Measurements from ENCODE around the gene PRPH2.

Gene PRPH2, protein sequence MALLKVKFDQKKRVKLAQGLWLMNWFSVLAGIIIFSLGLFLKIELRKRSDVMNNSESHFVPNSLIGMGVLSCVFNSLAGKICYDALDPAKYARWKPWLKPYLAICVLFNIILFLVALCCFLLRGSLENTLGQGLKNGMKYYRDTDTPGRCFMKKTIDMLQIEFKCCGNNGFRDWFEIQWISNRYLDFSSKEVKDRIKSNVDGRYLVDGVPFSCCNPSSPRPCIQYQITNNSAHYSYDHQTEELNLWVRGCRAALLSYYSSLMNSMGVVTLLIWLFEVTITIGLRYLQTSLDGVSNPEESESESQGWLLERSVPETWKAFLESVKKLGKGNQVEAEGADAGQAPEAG

DNA sequence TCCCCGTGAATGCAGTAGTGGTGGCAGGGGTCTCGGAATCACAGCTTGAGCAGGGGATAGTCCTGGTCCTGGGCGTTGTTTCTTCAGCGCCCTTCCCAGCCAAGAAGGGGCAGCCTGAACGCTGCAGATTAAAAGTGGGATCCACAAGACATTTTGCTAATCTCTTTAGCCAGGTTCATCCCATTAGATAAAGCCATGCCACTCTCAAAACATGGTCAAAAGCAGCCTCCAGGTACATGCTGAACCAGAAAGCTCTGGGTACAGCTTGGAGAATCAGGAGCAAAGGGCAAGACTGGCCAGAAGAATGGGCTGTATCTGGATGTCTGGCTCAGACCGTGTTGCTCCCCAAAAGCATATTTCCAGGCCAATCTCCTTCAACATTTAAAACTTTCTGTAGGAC, at the start of gene PRPH2:
Gene PRPH2, minus strand, starts transcription at position 101 of the 400 bp plus-strand sequence. CDS start 263 bp downstream, outside the sequence.
- DNase-seq, result no peak

DNA sequence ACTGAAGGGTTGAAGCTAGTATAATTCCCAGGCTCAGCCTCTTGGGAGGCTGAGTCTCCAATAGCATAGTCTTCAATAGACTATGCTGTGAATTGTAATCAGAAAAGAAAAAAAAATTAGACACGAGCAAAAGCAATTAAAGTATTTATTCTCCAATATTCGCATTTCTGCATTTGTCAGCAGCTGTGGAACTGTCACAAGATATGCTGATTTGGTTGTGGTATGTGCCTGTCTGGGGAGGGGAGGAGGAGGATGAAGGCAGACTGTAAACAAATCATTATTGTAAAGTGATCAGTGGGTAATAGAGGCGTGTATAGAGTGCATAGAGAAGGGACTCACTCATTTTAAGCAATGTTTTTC, 49.3 kb upstream of the PRPH2 start:
- no peak for DNase-seq

DNA sequence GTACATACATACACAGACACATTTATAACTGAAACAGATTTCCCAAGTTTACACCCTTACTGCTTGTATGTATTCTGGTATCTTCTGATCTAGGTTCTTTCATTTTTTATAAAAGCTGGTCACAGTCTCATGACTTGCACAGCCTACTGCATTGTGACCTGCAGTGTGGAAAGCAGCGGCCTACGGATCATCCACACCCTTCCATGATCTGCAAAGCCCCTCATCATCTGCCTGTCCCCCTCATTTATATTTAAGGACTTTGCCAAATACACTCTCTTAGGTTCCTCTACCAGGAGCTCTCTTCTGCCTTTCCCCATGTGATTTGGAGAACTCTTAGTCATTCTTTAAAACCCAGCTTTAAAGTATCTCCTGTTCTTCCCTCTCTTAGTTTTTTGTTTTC, 47.4 kb upstream of the PRPH2 start:
- DNase-seq, result no peak

DNA sequence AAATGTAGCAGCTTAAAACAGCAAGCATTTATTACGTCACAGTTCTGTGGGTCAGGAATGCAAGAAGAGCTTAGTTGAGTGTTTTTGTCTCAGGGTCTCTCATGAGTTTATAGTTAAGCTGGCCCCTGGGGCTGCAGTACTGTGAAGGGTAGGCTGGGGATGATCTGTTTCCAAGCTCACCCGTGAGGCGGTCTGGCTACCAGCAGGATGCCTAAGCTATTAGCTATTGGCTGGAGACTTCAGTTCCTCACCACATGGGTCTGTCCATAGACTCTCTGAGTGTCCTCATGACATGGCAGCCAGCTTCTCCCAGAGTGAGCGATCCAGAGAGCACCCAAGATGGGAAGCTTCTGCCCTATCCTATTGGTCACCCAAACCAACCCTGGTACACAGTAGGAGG, 46.7 kb upstream of the PRPH2 start:
- DNase-seq, result no peak

DNA sequence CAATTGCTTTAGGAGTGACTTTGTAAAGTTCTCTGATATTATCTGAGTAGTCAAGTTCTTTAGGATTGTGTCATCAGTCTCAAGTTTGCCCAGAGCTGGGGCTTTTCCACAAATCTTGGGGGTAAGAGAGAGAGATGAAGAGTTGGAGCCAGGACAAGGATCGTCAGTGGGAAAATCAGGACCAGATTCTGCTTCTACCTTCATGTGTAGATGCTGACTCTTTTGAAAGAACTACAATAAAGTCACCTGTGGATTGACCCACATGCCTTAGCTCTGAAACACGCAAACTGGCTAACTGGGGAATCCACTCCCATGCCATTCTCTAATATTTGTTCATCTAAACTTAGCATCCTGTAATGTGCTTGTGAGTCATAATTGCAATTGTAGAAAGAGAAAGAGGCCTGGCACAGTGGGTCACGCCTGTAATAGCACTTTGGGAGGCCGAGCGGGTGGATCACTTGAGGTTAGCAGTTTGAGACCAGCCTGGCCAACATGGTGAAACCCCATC, 43.8 kb upstream of the PRPH2 start:
- DNase-seq, result no peak

DNA sequence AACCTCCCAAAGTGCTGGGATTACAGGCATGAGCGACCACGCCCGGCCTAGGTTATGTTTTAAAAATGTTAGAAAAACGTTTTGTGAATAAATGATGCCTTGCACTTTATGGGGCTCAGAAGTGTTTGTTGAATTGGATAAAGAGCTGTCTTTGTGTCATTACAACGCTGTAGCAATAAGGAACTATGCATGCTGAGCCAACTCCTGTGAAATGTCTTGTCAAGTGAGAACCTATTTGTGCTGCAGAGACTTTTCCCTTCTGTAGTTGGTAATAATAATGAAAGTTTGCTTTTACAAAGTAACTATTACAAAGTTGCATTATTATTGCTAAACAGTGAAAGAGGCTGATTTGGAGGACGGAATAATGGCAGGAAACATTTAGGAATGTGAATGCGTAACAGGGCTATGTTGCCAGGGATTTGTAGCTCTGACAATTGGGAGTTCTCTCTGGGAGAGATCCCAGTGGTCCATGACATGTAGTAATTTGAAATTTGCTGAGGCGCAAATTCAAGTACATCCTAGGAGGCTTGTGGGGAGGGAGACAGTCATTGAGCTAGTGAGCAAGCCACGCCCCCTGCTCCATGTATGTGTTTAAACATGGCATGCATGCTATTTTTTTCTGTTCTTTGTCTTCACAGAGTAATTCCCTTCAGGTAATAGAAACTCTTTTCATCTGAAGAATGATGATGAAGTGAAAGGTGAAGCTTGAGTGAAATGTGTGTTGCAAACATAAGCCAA, 42.7 kb upstream of the PRPH2 start:
- no peak for DNase-seq

DNA sequence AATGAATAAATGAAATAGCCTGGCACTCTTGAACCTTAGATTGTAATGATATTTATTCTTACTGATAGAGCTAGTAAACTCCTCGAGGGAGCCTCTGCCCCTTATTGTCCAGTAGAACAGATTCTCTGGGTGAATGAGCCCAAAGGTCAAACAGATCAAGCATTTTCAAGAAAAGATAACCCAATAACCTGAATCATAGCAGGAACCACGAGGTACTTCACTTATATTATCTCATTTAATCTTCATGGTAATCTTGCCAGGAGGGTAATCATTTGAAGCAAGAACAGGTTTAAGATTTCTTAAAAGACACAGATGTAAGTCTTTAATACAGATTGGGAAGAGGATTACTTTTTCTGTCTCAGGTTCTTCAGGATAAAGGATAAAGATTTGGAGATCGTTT, 40.6 kb upstream of the PRPH2 start:
- no peak for DNase-seq

DNA sequence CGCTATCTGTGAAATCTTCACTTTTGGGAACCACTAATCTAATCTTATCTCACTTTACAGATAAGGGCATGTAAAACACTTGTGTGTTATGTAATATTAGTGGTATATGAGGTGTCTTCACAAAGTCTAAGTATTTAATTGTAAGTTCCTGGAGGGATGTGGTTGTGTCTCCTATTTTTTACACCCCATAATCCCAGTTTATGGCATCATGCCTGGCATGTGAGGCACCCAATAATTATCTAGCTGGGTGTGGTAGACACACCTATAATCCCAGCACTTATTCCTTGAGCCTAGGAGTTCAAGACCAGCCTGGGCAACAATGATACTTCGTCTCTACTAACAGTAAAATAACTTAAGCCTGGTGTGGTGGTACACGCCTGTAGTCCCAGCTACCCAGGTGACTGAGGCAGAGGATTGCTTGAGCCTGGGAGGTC, 40.0 kb upstream of the PRPH2 start:
- no peak for DNase-seq

DNA sequence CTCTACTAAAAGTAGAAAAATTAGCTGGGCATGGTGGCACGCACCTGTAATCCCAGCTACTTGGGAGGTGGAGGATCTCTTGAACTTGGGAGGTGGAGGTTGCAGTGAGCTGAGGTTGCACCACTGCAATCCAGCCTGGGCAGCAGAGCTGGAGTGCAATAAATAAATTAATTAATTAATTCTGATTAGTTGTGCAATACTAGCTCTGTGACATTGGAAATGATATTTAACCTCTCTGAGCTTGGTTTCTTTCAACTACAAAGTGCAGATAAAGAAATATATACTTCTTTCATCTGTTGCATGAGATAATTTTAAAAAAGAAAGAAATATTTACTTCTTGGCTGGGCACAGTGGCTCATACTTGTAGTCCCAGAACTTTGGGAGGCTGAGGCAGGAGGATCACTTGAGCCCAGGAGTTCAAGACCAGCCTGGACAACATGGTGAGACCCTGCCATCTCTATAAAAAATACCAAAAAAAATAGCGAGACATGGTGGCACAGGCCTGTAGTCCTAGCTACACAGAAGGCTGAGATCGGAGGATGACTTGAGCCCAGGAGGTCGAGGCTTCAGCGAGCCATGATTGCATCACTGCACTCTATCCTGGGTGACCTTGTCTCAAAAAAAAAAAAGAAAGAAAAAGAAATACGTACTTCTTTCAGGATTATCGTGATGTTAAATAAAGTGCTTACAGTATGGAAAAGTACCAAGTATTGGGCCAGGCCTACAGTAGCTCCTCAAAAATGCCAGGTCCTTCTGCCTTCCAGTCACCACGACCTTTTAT, 39.1 kb upstream of the PRPH2 start:
- DNase-seq, result no peak

DNA sequence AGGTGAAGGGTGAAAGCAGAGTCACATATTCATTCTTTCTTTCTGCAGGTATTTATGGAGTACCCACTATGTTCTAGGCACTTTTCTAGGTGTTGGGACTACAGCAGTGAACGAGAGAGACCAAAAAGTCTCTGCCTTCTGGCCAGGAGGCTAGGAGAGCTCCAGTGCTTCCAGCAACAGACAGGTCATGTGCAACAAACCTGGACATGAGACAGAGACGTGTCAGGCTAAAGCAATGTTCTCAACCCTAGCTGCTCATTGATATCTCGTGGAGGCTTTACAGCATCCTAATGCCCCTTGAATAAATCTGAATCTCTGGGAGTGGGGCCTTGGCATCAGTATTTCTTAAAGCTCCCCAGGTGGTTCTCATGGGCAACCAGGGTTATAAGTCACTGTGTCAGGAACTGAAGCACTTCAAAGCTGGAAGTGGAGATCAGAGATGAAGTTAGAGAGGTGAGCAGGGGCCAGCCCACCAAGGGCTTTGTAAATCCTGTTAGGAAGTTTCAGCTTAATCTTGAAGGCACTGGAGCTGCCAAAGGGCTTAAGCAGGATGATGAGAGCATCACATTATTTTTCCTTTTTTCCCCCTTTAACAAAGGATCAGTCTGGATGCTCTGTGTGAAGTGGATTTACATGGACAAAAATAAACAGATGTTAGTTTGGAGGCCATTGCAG, 36.5 kb upstream of the PRPH2 start:
- DNase-seq, result no peak

DNA sequence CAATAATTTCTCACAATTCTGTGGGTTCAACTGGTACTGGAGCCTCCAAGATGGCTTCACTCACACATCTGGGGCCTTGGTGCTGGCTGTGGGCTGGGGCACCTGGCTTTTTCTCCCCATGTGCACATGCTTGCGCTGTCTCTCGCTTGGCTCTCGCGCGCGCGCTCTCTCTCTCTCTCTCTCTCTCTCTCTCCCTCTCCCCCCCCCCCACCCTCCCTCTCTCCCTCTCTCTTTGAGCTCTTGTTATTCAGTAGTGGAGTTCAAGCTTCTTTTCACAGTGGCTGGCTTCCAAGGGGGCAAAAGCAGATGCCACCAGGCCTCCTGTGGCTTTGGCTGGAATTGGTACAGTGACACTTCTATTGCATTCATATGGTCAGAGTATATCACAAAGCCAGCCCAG, 34.3 kb upstream of the PRPH2 start:
- DNase-seq, result no peak

DNA sequence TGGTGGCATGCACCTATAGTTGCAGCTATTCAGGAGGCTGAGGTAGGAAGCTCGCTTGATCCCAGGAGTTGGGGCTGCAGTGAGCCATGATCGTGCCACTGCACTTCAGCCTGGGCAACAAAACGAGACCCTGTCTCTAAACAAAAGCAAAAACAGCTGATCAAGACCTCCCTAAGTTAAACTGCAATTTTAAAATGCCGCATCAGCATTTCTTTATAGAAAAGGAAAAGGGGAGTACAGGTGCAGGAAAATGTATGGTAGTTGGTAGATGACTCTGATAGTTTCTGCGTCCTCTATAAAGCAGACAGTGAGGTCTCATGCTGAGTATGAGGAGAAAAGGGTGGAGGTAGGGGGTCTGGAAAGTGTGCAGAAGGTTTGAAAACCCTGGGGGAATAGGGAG, 32.4 kb upstream of the PRPH2 start:
- DNase-seq, result no peak

DNA sequence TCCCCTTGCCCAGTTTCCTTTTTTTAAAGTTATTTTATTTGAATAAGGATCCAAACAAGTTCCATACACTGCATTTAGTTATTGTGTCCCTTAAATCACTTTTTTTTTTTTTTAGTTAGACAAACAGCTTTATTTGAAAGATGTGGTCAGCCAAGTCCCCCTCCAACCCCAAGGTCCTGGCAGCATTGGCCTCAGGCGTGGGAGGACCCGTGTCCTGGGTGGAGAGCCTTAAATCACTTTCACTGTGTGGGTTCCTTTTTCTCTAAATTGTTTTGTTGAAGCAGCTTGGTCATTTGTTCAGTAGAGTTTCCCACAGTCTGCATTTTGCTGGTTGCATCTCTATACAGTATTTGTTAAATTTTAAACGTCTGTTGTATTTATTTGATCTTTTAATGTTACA, 28.7 kb upstream of the PRPH2 start:
- no peak for DNase-seq

DNA sequence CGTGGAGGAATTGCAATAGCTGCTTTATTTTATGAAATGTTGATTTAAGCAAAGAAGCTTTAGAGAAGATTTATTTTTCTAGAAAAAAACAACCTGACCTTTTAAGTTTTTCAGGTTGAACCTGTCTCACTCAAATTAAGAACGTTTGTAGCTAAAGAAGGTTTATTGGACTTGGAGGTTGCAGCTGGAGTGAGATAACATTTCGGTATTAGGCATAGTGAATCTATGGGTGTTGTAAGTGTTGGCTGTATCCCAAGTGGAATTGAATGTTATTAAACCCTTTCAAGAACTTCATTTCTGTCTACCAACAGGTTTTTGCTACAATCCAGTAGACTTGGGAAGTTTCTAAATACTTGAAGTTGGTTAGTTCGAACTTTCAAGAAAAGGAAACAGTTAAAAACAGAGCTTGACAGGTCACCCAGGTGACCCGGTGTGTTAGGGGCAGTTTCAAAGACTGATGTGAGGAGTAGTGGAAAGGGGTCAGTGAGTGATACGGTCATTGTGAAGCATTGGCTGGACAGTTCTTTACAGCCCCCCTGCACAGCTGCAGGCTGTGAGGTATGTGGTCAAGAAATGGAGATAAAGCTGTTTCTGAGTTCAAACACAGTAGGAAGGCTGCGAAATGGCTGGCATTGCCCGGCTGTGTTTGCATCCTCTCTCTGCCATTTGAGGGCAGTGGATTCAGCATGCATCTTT, 26.0 kb upstream of the PRPH2 start:
- no peak for DNase-seq

DNA sequence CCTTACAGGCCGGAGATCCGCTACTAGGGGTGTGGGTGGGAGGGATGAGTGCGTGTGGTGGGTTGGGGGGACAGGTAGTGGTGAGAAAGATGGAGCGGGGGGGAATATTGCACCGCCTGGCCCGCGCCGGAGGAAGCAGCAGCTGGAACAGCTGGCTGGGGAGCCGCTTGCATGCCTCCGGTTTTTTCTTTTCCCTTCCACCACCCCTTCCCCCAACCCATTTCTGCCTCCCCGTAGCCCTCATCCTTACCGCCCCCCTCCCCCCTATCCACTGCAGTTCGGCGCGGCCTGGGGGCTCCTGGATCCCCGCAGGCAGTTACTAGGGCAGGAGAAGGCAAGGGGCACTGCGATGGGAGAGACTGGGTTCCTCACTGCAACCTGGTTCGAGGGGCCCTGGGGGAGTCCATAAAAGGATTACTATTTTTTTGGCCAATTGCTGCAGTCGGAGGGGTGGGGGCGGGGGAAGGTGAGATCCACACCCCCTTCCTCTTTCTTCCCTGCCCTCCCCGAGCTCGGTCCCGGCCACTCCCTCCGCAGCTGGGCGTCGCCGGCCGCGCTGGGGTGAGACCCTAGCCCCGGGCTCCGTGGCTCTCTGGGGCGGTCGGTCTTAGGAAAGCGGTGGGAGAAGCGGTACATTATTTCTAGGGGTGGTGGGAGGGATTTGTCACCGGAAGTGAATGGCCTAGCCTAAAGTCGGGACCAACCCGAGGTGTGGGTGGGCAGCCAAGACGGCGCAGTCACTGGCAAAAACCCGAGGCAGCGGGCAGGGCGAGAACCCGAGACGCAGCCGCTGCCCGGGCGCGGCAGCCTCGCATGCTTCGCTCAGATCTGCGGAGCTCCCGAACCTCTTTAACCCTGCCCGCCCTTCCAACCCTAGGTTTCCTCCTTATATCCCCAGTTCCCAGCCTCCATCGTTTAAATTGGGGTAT, 24.3 kb upstream of the PRPH2 start:
- DNase-seq, result peak; percentile 77

DNA sequence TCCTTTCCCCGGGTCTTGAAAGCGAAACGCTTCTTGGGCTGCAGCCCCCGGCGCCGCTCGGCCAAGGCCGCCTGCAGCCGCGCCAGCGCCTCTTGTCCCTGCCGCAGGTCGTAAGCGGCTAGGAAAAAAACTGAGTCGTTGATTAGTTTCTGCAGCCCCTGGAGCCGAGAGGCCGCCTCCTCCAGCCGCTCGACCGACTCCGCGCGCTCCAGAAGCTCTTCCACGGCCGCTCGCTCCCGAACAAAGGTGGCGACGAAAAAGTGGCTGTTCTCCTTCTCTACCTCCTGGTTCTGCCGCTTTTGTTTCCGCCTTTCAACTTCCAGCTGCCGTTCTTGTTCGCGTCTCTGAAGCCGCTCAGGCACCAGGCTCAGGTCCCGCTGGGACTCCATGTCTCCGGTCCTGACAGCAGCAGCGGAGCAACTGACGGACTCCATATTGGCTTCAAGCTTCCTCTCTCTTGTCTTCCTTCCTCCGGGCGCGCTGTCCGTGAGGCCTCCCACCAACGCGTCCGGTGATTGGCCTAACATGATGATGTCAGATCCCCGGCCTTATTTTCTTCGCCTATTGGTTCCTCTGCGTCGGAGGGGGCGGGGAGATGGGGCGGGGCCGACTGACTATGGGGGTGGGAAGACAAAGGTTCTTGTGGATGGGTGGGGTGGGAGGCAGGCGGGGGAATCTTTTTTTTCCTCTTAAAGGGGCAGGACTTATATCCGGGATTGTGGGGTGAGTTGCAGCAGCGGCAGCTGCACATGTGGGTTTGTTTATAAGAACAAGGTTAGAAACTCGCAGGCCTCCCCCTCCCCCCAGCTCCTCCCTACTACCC, 23.5 kb upstream of the PRPH2 start, which contains the start of gene TBCC:
Gene TBCC, minus strand, starts transcription at position 464 of the 823 bp plus-strand sequence. Its CDS starts 30 bp downstream, at position 434.
- DNase-seq, result peak; percentile 97

DNA sequence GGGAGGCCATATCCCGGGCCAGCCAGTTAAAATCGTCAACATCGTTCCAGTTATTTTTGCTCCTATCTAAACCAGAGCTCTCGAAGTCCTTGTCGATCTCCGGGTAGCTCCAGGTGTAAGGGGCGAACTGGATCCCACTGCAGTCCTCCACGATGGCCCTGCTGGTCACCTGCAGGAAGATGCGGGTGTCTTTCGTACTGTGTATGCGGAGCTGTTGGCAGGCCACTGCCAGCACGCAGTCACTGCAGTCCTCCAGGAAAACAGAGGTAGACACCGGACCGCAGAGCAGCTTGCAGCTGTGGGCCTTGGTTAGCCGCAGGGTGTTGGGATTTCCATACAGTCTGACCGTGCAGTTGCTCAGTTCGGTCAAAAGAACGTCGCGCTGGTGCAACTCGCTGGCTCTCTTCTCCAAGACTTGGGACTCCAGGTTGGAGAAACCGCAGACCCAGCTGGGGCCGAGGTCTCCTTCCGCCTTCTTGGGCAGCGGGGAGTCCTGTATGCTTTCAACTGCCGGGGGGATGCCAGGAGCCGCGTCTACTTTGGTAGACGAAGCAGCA, 22.8 kb upstream of the PRPH2 start:
- DNase-seq, result peak; percentile 3

DNA sequence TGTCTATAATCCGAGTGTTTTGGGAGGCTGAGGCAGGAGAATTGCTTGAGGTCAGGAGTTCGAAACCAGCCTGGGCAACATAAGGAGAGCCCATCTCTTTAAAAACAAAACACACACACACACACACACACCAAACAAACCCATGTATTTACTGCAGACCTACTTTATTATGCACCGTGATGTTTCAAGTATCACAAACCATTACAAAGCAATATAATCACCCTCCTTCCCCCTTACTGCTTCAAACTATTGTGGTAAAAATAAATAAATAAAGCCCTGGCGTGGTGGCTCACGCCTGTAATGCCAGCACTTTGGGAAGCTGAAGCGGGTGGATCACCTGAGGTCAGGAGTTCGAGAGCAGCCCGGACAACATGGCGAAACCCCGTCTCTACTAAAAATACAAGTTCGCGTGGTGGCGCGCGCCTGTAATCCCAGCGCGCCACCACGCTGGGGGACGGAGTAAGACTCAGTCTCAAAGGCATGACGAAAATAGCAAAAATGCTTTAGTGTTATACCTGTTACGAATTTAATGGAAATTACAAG, 22.0 kb upstream of the PRPH2 start:
- no peak for DNase-seq

DNA sequence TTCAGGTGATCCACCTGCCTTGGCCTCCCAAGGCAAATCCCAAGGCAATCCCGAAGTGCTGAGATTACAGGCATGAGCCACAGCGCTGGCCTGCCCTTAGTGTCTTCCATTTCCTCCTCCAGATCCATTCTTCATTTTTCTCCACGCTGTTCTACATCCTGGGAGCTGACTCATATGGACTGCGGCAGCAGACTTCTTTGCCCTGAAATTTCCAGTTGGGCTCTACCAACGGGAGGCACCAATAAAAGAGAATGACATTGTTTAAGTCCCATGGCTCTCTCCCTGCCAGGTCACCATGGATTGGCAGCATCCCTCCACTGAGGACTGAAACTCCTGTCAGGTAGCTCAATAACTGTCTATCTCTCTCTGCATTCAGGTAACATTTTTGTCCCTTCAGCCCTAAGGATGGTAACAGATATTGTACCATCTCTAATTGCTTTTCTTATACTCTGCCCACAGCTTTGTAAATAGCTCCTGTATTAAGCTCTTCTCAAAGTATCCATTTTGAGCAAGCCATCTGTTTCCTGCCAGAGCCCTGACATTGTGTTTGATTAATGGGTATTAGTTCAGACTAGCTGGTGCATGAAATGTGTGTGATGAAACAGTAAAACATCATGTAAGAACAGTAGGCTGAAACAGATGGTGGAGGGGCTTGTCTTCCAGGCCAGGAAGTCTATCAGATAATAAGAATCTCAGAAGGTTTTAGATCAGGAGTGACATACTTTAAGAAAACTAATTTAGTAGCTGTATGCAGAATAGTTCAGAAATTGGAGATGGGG, 19.9 kb upstream of the PRPH2 start:
- DNase-seq, result peak; percentile 86
